ENCODE results near the gene RAB3D.

DNA sequence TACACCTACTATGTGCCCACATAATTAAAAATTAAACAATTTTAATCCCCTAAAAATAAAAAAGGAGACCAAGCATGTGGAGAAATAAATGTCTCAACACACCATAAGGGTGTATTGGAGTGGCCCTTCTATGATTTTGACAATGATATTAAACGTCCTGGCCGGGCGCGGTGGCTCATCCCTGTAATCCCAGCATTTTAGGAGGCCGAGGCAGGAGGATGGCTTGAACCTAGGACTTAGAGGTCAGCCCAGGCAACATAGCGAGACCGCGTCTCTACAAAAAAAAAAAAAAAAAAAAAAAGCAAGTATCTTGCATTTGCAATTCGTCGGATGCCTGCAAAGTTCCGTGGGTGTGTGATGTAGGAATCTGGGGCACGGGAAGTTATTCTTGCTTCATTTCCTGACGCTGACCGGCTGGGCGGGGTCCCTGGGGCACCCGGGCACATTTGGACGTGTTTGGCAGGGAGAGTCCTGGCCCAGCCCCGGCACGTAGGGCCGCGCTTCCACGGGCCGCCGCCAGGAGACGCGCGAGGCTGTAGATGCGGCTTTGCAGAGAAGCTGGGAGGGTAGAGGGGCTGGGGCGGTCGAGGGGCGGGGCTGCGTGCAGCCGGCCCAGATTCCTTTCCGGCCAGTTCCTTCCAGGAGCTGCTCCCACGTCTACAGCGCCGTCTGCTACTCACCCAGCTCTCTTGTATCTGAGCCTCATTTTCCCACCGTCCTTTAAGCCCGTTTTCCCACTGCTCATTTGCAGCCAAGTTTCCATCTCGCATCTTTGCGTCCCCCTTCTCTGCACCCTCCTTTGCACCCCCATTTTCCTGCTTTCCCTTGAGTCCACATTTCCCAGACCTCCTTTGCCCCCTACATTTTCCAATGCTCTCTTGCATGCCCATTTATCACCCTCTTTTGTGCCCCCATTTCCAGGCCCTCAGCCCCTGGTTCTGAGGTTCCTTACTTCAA, 45.7 kb downstream of the RAB3D start:
- TF ChIP-seq, protein P1, sequence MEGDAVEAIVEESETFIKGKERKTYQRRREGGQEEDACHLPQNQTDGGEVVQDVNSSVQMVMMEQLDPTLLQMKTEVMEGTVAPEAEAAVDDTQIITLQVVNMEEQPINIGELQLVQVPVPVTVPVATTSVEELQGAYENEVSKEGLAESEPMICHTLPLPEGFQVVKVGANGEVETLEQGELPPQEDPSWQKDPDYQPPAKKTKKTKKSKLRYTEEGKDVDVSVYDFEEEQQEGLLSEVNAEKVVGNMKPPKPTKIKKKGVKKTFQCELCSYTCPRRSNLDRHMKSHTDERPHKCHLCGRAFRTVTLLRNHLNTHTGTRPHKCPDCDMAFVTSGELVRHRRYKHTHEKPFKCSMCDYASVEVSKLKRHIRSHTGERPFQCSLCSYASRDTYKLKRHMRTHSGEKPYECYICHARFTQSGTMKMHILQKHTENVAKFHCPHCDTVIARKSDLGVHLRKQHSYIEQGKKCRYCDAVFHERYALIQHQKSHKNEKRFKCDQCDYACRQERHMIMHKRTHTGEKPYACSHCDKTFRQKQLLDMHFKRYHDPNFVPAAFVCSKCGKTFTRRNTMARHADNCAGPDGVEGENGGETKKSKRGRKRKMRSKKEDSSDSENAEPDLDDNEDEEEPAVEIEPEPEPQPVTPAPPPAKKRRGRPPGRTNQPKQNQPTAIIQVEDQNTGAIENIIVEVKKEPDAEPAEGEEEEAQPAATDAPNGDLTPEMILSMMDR (IDR thresholded peaks at IDR 0.05) = peak; percentile 96 to 99 (median 98)
- TF ChIP-seq POLR2A (IDR thresholded peaks at IDR 0.05) = no peak

Data from body of pancreas (tissue), 4 donors.